IPS-18c (cell line): ENCODE data around the gene CBLN3.
A peak's percentile ranks its signal among the peaks of the same experiment; 100 is the strongest.
"Not testable (repeated sequence)": the region's sequence is repeated elsewhere in the genome, so short reads cannot be mapped to it uniquely, and the experiment has no call there.

ENCODE experiments used
- H3K4me3 ChIP-seq: 2 replicates; pipeline ENCODE4 v1.7.0; 2013; ENCODE audit warnings: low read depth, mild to moderate bottlenecking, low read length, moderate library complexity; ENCODE audit not compliant: insufficient read depth
- H3K9me3 ChIP-seq: one replicate; pipeline ENCODE4 v1.6.1; 2013; ENCODE audit warnings: mild to moderate bottlenecking, low read length, moderate library complexity; ENCODE audit not compliant: control insufficient read depth, insufficient read depth

Gene CBLN3

GRCh38 chr14:24398653-24399446 lies 30.6 kb downstream of the CBLN3 start, which contains the start of gene NYNRIN:
Gene NYNRIN (plus strand): TSS chr14:24399003. CDS start chr14:24399247, 244 bp downstream.
- Histone ChIP-seq H3K9me3 (no peaks in the 10 kb centered on the region), H3K4me3 (peak within 1 kb of the TSS; percentile 66)

DNA sequence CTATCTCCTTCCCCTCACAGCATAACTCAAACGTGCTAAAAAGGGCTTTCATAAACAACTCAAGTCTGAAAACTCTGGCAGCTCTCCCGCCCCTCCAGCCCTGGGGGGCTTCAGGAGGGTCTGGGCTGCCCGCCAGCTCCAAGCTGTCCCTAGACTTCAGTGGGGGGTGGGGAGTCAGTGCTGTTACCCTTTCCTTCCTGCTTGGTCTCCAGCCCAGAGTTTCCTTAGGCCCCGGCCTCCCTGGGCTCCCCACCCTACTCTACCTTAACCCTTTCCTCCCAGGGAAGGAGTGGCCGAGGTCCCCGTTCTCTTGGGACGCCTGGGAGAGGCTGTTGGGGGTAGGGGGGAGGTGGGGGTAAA lies 31.2 kb downstream of the CBLN3 start:
- Histone ChIP-seq H3K4me3 (peak overlapping the region; percentile 25; the same call in 1 of the 2 replicates), H3K9me3 (no peaks in the 10 kb centered on the region)

- no peak overlapping the region for H3K4me3 ChIP-seq
- no peaks in the 10 kb centered on the region for H3K9me3 ChIP-seq
These were observed 31.7 kb downstream of the CBLN3 start for GRCh38 chr14:24397639-24398292.

GRCh38 chr14:24395609-24396582 lies 33.6 kb downstream of the CBLN3 start:
- Histone ChIP-seq H3K4me3 (no peak overlapping the region), H3K9me3 (no peaks in the 10 kb centered on the region)

- Histone ChIP-seq H3K4me3 (no peak overlapping the region), H3K9me3 (no peaks in the 10 kb centered on the region)
These were observed 35.2 kb downstream of the CBLN3 start for GRCh38 chr14:24394275-24394674.

GRCh38 chr14:24392325-24393091 lies 37.0 kb downstream of the CBLN3 start:
- H3K4me3 ChIP-seq = no peak overlapping the region
- no peaks in the 10 kb centered on the region for H3K9me3 ChIP-seq

- H3K4me3 ChIP-seq = no peak overlapping the region
- no peaks in the 10 kb centered on the region for H3K9me3 ChIP-seq
These were observed 38.6 kb downstream of the CBLN3 start for GRCh38 chr14:24390701-24391468.

DNA sequence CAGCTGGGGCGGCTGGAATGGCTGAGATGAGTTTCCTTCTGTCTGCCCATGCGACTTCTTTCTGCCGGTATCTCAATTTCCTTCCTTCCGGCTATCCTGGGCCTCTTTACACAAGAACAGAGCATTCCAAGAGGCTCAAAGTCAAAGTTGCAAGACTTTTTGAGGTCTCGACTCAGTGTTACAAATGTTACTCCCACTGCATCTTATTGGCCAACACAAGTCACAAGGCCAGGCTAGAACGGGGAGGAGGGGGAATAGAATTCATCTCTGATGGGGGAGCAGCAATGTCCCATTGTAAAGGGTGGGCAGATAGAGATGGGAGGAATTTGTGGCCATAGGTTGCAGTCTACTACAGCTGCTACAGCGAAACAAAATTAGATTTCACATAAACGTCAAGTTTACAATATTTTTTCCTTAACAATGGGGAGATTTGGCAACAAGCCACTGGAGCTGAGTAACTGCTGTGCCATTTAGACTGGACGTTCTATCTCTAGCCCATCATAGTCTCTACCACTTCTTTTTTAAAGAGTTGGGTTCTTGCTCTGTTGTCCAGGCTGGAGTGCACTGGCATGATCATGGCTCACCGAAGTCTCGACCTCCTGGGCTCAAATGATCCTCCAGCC lies 40.1 kb downstream of the CBLN3 start:
- H3K4me3 ChIP-seq = no peak overlapping the region
- H3K9me3 ChIP-seq = no peaks in the 10 kb centered on the region

- H3K9me3 ChIP-seq = no peaks in the 10 kb centered on the region
- no peak overlapping the region for H3K4me3 ChIP-seq
These were observed 40.8 kb downstream of the CBLN3 start for GRCh38 chr14:24388474-24389179.

- H3K4me3 ChIP-seq, H3K9me3 ChIP-seq: not testable (repeated sequence)
These were observed 41.9 kb downstream of the CBLN3 start for GRCh38 chr14:24387579-24387978.

- Histone ChIP-seq H3K4me3 (no peak overlapping the region), H3K9me3 (no peaks in the 10 kb centered on the region)
These were observed 42.5 kb downstream of the CBLN3 start for GRCh38 chr14:24387009-24387345.

DNA sequence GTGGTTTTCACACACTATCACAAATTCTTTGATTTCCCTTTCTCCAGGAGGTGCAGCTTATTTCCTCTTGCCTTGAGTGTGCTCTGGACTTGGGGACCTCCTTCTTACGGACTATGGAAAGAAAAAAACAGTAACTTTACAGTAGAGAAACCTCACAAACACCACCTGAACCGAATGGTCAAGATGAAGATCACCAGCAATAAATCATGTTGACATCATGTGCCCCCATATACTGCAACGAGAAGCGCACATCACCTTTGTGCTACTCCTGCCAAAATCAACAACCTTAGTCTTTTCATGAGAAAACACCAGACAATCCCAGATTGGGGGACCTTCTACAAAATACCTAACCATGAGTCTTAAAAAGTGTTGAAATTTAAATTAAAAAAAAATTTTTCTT lies 43.9 kb downstream of the CBLN3 start:
- Histone ChIP-seq H3K9me3 (no peaks in the 10 kb centered on the region), H3K4me3 (no peak overlapping the region)

- Histone ChIP-seq H3K4me3 (no peak overlapping the region), H3K9me3 (no peaks in the 10 kb centered on the region)
These were observed 45.3 kb downstream of the CBLN3 start for GRCh38 chr14:24384169-24384568.

GRCh38 chr14:24382064-24382371 lies 47.5 kb downstream of the CBLN3 start:
- Histone ChIP-seq H3K9me3 (no peaks in the 10 kb centered on the region), H3K4me3 (no peak overlapping the region)

DNA sequence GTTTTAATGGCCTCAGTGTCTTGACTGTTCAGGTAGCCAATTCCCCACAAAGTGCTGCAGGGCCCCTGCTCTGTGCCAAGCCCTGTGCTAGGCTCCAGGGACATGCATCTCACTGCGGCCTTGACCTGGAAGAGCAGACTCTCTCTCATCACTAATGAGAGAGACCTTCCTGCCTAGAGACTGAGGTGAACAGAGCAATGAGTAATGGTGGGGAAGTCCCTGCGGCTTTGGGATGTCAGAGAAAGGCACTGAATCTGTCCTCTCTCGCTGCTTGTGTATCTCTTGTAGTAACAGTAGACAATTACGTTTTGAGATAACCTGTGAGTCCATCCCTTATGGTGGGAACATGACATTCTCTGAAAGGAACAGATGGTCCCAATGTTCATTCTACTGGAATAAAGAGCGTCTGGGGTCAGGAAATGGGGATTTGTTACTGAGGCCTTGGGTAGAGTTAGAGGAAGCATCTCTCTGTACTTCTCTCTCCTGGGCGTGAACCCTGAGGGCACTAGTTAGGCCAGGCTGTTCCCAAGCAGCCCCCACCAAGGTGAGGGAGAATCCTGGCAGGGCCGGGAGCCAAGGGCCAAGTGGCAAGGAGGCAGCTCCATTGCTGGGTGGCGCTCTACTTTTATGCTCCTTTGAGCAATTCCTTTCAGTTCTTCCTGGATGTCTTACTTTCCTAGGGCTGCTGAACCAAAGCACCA lies 48.0 kb downstream of the CBLN3 start:
- Histone ChIP-seq H3K4me3 (no peak overlapping the region), H3K9me3 (no peaks in the 10 kb centered on the region)
